Islet precursor cell (in vitro differentiated cells): ENCODE measurements around the gene PLXNA4.
A peak's percentile ranks its signal among the peaks of the same experiment; 100 is the strongest.

Source experiments
- DNase-seq: peaks from one replicate; pipeline ENCODE4 v3.0.0-alpha.2; 2018

PLXNA4 gene

DNA sequence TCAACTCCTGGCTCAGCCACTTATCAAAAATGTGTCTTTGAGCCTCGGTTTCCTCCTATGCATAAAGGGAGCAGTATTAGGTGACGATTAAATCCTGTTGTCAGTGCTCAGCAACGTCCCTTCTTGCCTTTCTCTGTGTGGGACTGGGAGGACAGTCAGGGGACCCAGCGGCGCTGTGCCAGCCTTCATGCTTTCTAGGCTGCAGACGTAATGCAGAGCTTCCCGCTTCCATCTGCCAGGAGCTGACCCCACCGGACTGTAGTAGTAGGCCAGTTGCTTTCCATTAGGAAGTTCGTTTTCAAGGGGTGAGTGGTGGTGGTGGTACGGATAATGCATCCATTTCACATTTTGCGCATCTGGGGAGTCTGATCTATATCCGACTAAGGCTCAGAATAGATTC lies 321.8 kb downstream of the PLXNA4 start:
- DNase-seq: peak; percentile 24

DNA sequence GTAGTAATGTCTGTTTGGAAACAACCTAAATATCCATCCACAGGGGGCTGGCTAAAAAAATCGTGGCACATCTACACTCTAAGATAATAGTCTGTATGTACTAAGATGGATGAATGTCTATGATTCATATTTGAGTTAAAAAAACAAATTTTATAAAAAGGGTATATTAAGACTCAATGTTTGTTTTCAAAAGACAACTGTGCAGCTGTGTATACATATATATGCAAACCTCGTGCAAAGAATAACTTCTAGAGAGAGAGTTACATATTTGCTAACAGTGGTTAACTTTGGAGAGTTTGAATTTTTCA lies 323.5 kb downstream of the PLXNA4 start:
- DNase-seq: no peak

DNA sequence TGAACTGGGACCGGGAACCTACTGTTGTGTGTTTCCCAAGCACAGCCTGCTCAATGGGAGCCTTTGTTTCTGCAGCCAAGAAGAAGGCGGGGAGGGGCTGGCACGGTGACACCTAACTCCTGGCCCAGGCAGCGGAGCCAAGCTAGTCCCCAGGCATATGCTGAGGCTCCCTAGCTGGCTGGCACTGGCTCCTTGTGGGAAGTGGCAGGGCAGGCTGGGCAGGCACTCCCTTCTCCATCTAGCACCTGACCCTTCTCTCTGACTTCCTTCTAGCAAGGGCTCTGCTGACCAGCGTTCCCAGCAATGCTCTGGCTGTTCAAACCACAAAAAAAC lies 325.0 kb downstream of the PLXNA4 start:
- DNase-seq: peak; percentile 75

DNA sequence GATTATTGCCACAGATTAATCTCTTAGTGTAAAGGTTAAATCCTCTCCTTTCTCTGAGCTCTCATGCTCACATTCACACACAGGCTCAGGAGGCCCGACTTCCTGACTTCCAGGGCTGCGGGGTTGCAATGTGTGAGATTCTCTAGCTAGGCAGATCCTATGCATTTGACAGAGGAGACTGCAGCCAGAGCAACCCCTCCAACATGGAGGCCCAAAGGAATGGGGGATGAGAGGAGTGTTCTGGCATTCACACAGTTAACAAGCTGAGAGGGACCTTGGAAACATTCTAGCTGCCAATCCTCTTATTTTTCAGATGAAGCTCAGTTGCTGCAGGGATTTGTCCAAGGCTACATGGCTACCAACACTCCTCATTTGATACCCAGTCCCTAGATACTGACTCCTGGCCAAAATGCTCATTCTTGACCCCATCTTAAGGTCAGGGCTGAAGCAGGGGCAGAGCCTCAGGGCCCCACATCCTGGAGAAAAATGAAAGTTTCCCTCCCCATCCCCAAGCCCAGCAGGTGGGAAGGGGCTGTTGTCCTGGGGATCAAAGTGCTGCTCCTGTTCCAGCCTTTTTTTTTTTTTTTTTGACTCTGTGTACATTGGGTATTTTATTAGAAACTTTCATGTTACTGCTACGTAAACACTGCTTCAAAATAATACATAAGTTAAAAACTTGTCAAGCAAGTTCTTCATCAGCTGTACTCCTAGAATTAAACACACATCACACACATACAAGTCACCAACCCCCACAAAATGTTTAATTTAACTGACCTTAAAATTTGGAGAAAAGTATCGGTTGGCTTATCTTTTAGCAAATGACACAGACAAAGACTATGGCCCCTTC lies 325.6 kb downstream of the PLXNA4 start:
- DNase-seq: no peak

DNA sequence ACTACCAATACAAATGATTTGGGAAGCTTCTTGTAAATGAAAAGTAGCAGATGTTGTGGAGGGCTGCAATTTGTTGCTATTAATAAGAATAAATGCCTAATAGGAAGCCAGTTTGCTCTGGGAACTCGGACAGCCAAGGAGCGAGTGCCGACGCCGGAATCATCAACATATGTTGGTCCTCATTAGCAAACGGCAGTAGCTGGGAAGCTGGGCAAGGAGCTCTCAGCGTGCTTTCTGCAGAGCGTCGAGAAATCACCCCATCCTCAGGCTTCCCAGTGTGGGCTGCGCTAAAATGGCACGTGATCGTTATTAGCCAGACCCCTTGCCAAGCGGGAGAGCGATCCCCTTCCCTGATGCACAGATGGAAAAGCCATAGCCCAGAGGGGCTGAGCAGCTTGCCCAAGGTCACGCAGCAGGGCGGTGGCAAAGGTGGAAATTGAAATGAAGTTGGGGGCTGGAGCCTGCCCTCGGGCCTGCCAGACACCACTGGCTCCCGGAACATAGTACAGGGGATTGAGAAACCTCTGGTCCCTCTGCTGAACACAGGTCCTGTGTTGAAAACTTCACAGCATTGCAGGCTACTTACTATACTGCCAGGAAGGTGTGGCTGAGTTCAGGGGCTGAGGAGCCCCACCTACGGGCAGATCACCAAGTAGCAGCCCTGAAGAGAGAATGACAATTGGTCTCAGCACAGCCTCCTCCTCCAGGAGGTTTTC lies 326.9 kb downstream of the PLXNA4 start:
- peak; percentile 79 for DNase-seq

DNA sequence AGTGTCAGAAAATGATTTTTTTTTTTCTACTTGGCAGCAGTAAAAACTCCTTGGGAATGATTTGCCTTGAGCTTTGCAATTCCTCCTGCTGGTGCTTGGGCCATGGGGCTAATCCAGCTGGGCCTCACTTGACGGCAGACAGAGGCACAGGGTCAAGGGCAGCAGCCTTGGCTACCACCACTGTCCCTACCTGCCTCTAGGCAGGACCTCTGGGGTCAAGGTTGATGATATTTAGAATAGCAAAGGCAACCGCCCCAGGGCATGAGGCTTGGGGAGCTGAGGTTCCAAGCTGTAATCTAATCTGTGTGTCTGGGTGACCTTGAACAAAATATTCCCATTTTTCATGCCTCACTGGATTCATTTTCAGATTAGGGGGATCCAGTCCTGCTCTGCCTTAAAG lies 327.4 kb downstream of the PLXNA4 start:
- DNase-seq: no peak

DNA sequence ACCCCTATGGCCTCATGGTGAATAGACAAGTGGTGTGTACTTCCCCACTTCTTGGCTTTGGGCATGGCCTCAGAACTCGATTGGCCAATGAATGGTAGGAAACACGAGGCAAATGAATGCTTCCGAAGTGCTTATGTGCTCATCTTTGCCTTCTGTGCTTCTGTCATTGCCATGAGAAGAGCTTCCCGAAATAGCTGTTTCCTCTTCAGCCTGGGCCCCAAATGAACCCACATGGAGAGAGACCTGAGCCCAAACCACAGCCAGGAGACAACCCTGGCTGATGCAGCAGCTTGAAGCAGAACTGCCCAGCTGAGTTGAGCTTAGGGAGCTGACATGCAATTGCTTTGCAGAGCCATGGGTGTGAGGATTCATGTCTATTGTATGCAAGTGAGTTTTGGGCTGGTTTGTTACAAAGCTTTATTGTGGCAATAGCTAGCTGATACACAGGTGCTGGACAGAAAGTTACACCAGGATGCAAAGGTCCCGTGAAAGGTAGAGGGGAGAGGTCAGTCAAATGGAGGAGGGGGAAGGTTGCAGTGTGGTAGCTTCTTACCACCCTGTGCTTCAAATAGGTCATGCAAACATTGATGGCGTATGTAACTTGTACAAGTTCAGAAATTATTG lies 328.2 kb downstream of the PLXNA4 start:
- no peak for DNase-seq

DNA sequence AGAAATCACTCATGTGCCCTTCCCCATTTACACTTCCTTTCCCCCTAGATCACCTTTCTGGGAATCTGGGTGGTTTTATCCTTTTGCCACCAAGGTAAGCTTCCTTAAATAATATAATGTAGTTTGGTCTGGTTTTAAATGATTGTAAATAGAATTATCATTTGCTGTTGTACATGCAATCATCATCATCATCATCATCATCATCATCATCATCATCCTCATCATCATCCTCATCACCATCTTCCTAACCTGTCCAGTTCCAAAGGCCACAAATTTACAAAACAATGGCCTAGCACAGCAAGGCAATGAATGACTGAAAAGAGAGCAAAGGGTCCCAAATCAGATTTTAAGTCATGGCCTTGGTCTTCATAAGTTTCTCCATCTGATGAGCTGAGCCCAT lies 329.7 kb downstream of the PLXNA4 start:
- DNase-seq: no peak

DNA sequence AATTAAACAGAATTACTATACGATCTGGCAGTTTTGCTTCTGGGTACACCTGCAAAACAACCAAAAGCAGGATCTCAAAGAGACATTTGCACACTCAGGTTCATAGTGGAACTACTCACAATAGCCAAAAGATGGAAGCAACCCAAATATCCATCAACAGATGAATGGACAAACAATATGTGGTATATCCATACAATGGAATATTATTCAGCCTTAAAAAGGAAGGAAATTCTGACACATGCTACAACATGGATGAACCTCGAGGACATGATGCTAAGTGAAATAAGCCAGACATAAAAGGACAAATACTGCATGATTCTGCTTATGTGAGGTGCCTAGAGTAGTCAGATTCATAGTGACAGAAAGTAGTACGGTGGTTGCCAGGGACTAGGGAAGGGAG lies 330.7 kb downstream of the PLXNA4 start:
- DNase-seq: no peak

DNA sequence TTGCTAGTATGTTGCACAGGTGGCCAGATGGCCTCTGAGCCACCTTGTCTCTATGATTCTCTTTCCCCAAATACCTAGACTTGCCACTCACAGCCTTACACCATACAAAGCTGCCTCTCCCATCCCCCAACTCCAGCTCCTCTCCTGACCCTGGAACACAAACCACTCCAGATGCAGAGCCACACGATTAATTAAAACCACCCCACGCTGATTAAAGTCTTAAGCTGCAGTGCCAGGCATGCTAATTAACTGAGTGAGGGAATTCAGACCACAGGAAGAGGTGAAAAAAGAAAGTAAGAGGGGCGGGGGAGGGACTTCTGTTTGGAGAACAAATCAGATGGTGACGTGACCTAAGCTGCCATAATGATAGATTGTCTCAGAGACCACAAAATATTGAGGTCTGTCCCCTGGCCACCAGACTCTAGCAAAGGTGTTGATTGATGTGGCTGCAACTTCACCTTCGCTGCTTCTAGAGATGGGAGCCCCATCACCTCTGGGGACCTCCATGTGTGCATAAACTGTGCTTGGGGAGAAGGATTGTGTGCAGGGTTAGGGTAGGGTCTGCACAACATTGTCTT lies 331.3 kb downstream of the PLXNA4 start:
- no peak for DNase-seq

DNA sequence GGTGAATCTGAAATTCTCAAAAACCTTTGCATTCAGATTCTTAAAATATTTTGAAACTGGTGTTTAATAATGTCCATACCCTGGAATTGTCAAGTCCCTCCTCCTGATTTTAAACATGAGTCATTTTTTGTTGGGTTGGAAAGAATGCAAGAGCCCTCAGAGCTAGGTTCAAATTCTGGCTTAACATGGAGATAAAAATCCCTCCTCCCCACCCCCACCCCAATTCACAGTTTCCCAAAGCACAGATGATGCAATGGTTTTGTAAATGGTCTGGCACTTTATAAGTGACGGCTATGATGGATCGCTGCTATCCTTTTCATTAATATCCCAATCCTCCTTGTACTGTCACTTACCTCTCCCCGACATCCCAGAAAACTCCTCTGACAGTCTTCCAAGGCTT lies 332.8 kb downstream of the PLXNA4 start:
- no peak for DNase-seq

DNA sequence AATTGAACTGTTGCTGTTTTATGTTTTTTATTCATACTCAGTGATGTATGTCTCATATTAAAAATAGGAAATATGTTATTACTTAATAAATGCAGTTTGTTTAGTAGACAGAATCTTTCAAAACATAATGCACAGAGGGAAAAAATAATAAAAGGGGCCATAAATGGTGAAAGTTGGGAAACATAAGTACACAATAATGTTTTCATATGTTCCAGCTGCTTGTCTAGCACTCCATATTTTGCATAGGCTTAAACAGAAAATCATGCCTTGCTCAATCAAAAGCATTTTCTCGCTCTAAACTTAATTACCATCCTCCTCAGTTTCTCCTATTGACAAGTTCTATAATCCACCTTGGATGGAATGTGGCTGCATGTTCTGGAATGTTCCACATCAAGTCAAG lies 333.2 kb downstream of the PLXNA4 start:
- no peak for DNase-seq

DNA sequence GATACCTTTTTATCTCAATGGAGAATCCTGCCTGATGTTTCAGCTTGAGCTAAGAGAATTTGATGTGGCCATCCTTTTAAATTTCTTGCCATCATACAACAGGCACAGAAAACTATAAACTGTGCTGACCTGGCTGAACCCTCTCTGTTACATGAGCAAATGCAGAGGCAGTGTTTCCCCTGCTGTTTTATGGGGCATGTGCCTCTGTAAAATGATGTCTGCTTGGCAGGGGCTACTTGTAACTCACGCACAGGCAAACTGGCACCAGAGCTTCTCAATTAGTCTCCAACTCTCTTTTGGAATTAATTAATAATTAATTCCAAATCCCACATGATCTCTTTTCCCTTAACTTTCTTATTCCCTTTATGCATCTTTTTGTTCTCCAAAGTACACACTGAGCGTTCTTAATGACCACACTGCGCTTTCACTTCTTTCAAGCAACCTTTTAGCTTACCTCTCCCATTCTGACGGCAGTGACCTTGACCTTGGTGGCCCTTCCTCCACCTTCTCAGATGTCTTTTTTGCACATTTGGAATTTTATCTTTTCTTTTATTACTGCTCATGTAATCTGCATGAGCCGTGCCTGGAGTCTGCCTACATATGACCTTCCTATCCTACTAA lies 334.0 kb downstream of the PLXNA4 start:
- DNase-seq: no peak

DNA sequence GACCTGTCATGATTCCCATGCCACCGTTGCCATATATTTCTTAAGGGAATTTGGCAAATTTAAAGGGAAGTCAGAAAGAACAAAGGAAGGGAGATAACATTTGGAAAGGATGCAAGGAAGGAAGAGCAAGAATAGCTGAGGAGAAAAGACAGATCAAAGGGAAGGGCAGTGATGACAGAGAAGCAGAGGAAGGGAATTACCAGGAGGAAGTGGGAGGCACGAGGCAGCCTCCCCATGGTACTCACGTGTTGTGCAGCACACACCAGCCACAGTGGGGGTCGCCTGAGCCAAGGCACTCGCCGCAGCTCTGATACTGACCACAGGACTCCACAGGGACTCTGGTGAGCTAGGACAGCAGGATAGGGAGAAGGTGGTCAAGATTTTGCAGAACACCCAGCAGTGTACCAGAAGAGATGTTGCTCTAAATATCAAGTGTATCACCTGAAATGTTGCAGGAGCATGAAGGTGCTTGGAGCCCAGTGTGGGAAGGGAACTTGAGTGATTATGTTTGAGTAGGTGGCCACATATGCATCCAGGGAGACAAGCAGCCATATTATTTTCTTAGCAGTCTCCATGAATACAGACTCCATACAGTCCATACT lies 335.3 kb downstream of the PLXNA4 start:
- no peak for DNase-seq

DNA sequence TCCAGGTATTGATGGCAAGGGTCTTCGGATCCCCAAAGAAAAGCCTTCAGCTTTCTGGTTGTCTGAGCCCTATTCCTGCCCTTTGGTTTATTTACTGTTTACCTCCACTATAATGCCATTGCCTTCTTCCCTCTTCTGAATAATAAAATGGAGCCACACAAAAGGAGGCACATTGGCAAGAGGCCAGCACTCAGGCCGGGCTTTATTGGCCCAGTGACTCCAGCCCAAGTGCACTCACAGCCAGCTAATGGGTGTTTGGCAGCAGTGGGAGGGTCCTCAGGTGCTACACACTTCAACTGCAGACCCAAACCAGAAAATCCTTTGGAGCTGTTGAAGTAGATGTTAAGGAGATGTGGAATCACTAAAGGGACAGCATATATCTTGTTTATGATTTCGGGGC lies 336.0 kb downstream of the PLXNA4 start:
- DNase-seq: no peak

DNA sequence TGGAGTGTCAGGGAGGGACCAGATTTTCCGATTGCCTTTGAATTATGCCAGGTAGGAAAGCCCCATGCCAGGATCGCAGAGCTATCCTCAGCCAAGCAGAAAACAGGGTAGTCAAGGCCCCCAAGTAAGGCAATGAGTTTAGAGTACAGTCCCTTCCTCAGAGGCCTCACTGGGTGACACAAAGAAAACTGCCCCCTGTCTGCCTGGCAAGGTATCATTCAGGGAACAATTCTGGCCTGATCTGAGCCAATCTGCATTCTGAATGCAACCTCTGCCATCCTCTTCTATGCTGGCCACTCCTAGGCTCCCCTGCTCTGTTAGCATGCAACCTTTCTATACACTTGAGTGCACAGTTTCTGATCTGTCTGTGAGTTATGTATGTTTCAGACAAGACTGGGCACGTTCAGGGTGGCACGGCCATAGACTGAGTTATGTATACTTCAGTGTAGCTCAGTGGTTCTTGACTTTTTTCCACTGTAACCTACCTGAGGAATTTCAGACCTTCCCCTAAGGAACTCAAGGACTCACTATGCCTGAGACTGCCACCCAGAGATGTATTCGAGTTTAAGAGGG lies 336.8 kb downstream of the PLXNA4 start:
- no peak for DNase-seq

DNA sequence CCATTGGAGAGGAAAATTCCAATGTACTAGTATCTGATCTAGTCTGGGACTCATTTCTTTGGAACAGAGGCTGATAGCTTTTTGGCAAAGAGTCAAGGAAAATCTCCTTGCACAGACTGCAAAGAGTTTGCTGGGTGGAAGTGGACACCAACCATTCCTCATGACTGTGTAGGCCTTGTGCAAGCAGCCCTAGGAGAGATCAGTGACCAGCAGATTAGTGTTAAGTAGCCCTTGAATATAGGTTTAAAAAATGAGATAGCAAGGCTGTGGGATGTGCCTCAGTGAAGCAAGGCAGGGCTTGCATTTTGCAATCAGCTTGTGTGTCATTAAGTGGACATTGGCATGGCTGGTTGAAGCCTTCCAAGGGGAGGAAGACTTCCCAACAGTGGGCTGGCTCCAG lies 341.6 kb downstream of the PLXNA4 start:
- DNase-seq: no peak

DNA sequence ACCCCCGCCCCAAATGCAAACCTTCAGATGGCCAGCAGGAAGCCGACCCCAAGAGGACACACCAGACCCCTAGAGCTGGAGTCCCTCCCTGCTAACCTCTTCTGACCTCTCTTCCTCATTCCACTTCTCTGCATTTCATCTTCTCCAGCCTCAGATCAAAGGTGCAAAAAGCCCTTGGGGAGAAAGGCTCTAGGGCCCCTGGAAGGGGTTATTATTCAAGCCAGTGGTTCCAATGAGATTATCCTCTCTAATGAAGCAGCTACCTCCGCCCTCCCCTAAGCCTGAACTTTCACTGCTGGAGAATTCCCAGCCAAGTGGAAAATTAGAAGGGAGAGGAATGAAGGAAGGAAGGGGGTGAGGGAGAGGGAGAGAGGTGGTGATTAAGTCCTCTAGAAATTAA lies 343.9 kb downstream of the PLXNA4 start:
- no peak for DNase-seq

DNA sequence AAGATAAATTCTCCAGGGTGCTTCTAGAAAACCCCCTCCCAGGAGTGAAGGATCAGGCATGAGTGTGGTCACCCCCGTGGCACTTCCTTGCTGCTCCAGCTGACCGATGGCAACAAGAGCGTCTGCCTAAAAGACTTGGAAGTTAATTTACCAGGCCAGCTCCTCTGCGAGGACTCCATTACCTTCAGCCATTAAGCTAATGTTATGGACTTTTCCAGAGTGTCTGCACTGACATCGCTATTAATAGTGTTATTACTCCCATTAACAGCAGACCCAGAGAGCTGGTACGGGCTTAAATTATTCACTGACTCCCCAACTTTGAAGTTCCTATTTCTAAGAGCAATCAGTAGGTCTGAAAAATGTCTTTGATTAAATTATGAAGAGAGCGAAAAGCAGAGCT lies 345.8 kb downstream of the PLXNA4 start:
- DNase-seq: no peak

DNA sequence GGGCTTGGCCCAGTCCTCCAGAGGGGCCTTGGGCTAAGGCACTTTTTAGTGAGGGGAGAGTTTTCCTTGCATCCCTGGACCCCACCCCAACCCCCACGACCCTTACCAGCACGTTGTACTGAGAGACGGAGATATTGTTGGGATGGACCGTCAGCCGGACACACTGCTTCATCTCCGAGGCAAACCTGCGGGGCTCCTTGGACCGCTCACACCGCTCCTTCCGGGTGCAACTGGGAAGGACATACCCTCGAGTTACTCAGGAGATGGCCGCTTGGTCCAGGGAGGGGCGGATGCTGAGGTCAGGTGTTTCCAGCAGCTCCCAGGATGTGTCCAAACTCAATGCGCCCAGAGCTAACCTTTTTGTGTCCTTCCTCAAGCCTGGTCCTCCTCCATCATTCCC lies 348.0 kb downstream of the PLXNA4 start:
- DNase-seq: no peak

DNA sequence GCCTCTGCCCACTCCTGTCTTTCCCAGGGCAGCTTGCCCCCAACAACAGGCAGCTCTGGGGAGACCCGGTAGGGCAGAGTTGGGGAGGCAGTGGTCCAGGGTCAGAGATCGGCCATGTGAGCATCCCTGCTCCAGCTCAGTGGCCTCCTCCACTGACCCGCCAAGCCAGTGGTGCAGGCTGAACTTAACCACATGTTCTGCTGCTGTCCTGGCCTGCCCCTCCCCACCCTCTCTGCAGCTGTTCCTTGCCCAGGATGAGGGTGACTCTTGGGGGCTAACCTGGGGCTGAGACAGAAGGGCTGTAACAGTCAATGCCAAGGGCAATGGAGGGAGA lies 349.3 kb downstream of the PLXNA4 start:
- no peak for DNase-seq

DNA sequence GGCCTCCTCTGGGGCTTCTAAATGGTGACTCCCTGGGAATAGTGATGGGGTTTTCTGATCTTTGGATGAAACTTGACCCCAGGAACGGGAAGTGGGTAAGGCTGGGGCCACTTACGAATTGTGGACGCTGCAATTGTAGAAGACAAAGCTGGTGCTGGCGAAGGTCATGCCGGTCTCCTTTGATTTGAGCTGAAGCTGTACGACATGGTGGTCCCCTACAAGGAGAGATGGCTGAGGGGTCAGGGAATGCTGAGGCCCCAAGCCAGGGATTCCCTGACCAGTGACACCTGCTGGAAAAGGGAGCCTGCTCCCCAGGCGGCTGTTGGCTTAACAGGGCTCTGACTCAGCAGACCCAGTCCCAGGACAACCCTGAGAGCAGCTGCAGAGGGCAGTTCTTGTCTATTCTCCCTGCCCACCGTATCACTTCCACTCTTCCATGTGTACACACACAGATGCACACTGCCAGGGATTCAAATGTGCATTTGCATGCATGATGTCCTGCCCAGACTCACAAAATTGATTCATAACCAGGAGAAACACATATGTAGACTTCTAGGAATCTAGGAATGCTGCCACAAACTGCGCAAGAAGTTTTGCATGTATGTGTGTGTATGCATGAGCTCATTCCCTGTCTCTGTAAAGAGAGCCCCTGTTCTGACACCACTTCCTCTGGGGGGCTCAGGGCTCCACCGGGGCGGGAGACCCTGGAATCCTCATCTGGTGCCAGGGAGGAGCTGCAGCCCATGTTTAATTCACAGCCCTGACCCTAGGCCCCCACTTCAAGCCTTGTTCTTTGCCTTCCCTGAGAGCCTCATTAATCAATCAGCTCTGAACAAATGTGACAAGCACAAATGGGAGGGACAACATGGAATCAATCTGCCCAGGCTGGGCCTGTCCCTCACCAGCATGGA lies 350.0 kb downstream of the PLXNA4 start:
- no peak for DNase-seq
